Left lung (tissue), 10 donors: ENCODE results near the gene LMAN2L. TPM values are rescaled to one million over a fixed set of nuclear protein-coding genes. Genes with fewer than 3 reads are reported as not detected.

ENCODE experiments used
- ATAC-seq: fragments of 200-7000 bp; cut with Tn5 transposase; one replicate; pipeline ENCODE4 v1.9.1; 2020; ENCODE audit warnings: moderate library complexity
- DNase-seq, 4 donors: peaks; one replicate each; pipeline ENCODE4 v3.0.0-alpha.2; 2013 to 2020
- H3K27ac ChIP-seq, 2 donors: fragments of 200-600 bp; sonication (generic) in 1 of 2; one replicate each; pipeline versions ENCODE4 v1.5.0 to v1.8.0; 2020 to 2021
- H3K27me3 ChIP-seq, 2 donors: fragments of 200-600 bp; sonication (generic) in 1 of 2; one replicate each; pipeline versions ENCODE4 v1.5.0 to v1.8.0; 2020 to 2021
- H3K36me3 ChIP-seq, 2 donors: fragments of 200-600 bp; sonication (generic) in 1 of 2; one replicate each; pipeline versions ENCODE4 v1.5.0 to v1.8.0; 2020 to 2021
- H3K4me1 ChIP-seq, 2 donors: fragments of 200-600 bp; one replicate each; pipeline ENCODE4 v1.8.0; 2021
- H3K4me3 ChIP-seq, 2 donors: fragments of 200-600 bp; sonication (generic) in 1 of 2; one replicate each; pipeline versions ENCODE4 v1.5.0 to v1.8.0; 2020 to 2021; ENCODE audit warnings: mild to moderate bottlenecking in 1 of 2
- H3K9me3 ChIP-seq, 2 donors: fragments of 200-600 bp; sonication (generic) in 1 of 2; one replicate each; pipeline versions ENCODE4 v1.5.0 to v1.8.0; 2020 to 2021
- CTCF ChIP-seq, 2 donors: fragments of 200-600 bp; sonication (generic) in 1 of 2; IDR thresholded peaks; one replicate each; pipeline versions ENCODE4 v1.5.0 to v1.8.0; 2021; ENCODE audit warnings: antibody characterized with exemption in 2 of 2
- intact Hi-C, 2 donors: fragments of 100-400 bp; cut with DNase I; formaldehyde crosslinking; loops; one replicate each; pipeline versions ENCODE4 v1.11.2 to v1.14.2; 2022
- polyA plus RNA-seq, 6 donors: library from polyadenylated mRNA; unstranded; fragments of 120-200 nt; gene quantifications; one replicate each; pipeline ENCODE4 v1.2.1, GENCODE V29; 2013; ENCODE audit not compliant: insufficient read length in 6 of 6
- total RNA-seq, 2 donors: library from RNA; stranded (reverse); fragmentation: NEBNext Ultra II Directional; extraction: Animal tissue kit (Norgen Biotek cat#: 25700); gene quantifications; one replicate each; pipeline ENCODE4 v1.2.1, GENCODE V29; 2021
- donor health status: DM: no; HTN: yes; CAD: no.
- donor health status: DM: no; HTN: no; CAD: no.

Gene LMAN2L
- total and polyA plus RNA-seq, 8 donors = 18.4 to 54.7 (median 47.6) TPM

- no peak overlapping the region for H3K4me3 ChIP-seq
- intact Hi-C loops = no loop called here
- no peaks in the 10 kb centered on the region for H3K27me3 ChIP-seq
- ATAC-seq (no peak), DNase-seq (no peak)
- no peak for TF ChIP-seq CTCF (IDR thresholded peaks at IDR 0.05)
- peaks cover 0 to 17% of the 10 kb centered on the region in 2 donors for H3K36me3 ChIP-seq
- H3K4me1 ChIP-seq = no peaks in the 10 kb centered on the region
- no peaks in the 10 kb centered on the region for H3K9me3 ChIP-seq
- no peak overlapping the region for H3K27ac ChIP-seq
Observed at GRCh38 chr2:96716388-96716787, 23.5 kb downstream of the LMAN2L start.

GRCh38 chr2:96715658-96716057 lies 24.2 kb downstream of the LMAN2L start:
- intact Hi-C loops = no loop called here
- Histone ChIP-seq H3K4me1 (no peaks in the 10 kb centered on the region), H3K9me3 (no peaks in the 10 kb centered on the region), H3K4me3 (no peak overlapping the region), H3K36me3 (peaks cover 0 to 25% of the 10 kb centered on the region in 2 donors), H3K27ac (no peak overlapping the region), H3K27me3 (no peaks in the 10 kb centered on the region)
- TF ChIP-seq CTCF (IDR thresholded peaks at IDR 0.05) = no peak
- ATAC-seq = peak; percentile 25
- DNase-seq = no peak

GRCh38 chr2:96710985-96711384 lies 28.9 kb downstream of the LMAN2L start:
- ATAC-seq (no peak), DNase-seq (no peak)
- Histone ChIP-seq H3K9me3 (no peaks in the 10 kb centered on the region), H3K27ac (no peak overlapping the region), H3K4me3 (no peak overlapping the region), H3K4me1 (no peaks in the 10 kb centered on the region), H3K27me3 (no peaks in the 10 kb centered on the region), H3K36me3 (peaks cover 4 to 65% of the 10 kb centered on the region in 2 donors)
- TF ChIP-seq CTCF (IDR thresholded peaks at IDR 0.05) = no peak
- intact Hi-C loops = no loop called here

GRCh38 chr2:96703021-96703751 lies 36.7 kb downstream of the LMAN2L start:
- no peak for TF ChIP-seq CTCF (IDR thresholded peaks at IDR 0.05)
- Histone ChIP-seq H3K4me3 (no peak overlapping the region), H3K27me3 (no peaks in the 10 kb centered on the region), H3K27ac (no peak overlapping the region), H3K9me3 (no peaks in the 10 kb centered on the region), H3K36me3 (peaks cover 0 to 68% of the 10 kb centered on the region in 2 donors), H3K4me1 (no peaks in the 10 kb centered on the region)
- intact Hi-C loops = no loop called here
- DNase-seq (no peak), ATAC-seq (no peak)

- Histone ChIP-seq H3K27ac (no peak overlapping the region), H3K4me1 (no peaks in the 10 kb centered on the region), H3K27me3 (no peaks in the 10 kb centered on the region), H3K36me3 (peaks cover 0 to 59% of the 10 kb centered on the region in 2 donors), H3K9me3 (no peaks in the 10 kb centered on the region), H3K4me3 (no peak overlapping the region)
- TF ChIP-seq CTCF (IDR thresholded peaks at IDR 0.05) = no peak
- intact Hi-C loops = no loop called here
- DNase-seq (no peak), ATAC-seq (no peak)
Observed at GRCh38 chr2:96702098-96702785, 37.6 kb downstream of the LMAN2L start.
